Measurements from ENCODE around the gene PLEKHO2.

Gene PLEKHO2

DNA sequence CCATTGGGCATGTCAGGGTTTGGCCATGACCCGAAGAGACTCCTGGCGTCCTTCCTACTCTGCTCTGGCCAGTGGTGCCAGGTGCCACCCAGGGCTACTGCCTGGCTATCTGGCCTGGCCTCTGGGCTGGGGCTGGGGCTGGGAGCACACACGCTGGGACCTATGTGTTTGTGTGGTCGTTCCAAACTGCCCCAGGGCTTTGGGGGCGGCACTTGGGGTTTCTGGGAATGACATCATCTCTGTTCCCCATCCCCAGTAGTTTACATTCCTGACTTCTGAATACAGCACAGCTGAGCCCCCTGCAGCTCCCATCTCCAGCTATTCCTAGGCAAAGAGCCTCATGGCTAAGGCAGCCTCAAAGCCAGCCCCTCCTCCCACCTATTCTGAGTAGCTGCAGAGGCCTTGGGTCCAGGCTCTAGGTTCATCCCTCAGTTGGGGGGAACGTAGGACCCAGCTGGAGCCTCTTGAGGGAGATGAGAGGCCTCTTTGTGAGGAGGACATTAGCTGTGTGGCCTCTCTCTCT, 24.3 kb downstream of the PLEKHO2 start:
- no peak overlapping the region for H3K4me2 ChIP-seq (ENCODE audit: low read depth, low read length, poor library complexity, severe bottlenecking)
- no peak overlapping the region for H3K9ac ChIP-seq (ENCODE audit: low read length)

GRCh38 chr15:64869501-64869900, 27.8 kb downstream of the PLEKHO2 start:
- Histone ChIP-seq H3K79me2 (ENCODE audit: insufficient read depth, low read length) (no peaks in the 10 kb centered on the region), H3K9ac (ENCODE audit: low read length) (no peak overlapping the region), H3K27ac (ENCODE audit: low read depth, low read length) (no peak overlapping the region), H3F3A (ENCODE audit: insufficient read depth) (no peaks in the 10 kb centered on the region), H3K4me2 (ENCODE audit: low read depth, low read length, poor library complexity, severe bottlenecking) (no peak overlapping the region), H3K9me3 (ENCODE audit: insufficient read depth, low read length) (no peaks in the 10 kb centered on the region), H3K4me3 (ENCODE audit: insufficient read depth, low read length, poor library complexity, severe bottlenecking) (no peak overlapping the region), H3K9me2 (replicated peaks; ENCODE audit: insufficient read depth, low read length) (no peaks in the 10 kb centered on the region), H2AFZ (ENCODE audit: low read depth, low read length, severe bottlenecking) (no peak overlapping the region), H3K36me3 (ENCODE audit: low read length) (no peaks in the 10 kb centered on the region), H3K27me3 (ENCODE audit: low read length) (no peaks in the 10 kb centered on the region), H4K20me1 (ENCODE audit: low read depth, low read length) (no peaks in the 10 kb centered on the region)
- TF ChIP-seq CTCF (IDR thresholded peaks at IDR 0.05; ENCODE audit: insufficient read depth, low read length, poor library complexity, severe bottlenecking) (no peak), EZH2phosphoT487 (conservative IDR thresholded peaks at IDR 0.05; ENCODE audit: low read length) (no peak)

More for the DNA sequence above, 24.3 kb downstream of the PLEKHO2 start:
- Histone ChIP-seq H3K27ac (ENCODE audit: low read depth, low read length) (no peak overlapping the region), H4K20me1 (ENCODE audit: low read depth, low read length) (no peaks in the 10 kb centered on the region), H3K27me3 (ENCODE audit: low read length) (no peaks in the 10 kb centered on the region), H3K4me3 (ENCODE audit: insufficient read depth, low read length, poor library complexity, severe bottlenecking) (no peak overlapping the region), H3K9me2 (replicated peaks; ENCODE audit: insufficient read depth, low read length) (no peaks in the 10 kb centered on the region), H3K36me3 (ENCODE audit: low read length) (no peaks in the 10 kb centered on the region), H3K9me3 (ENCODE audit: insufficient read depth, low read length) (no peaks in the 10 kb centered on the region), H2AFZ (ENCODE audit: low read depth, low read length, severe bottlenecking) (no peak overlapping the region), H3K79me2 (ENCODE audit: insufficient read depth, low read length) (no peaks in the 10 kb centered on the region), H3F3A (ENCODE audit: insufficient read depth) (no peaks in the 10 kb centered on the region)
- no peak for TF ChIP-seq EZH2phosphoT487 (conservative IDR thresholded peaks at IDR 0.05; ENCODE audit: low read length)
- TF ChIP-seq CTCF (IDR thresholded peaks at IDR 0.05; ENCODE audit: insufficient read depth, low read length, poor library complexity, severe bottlenecking) = no peak

DNA sequence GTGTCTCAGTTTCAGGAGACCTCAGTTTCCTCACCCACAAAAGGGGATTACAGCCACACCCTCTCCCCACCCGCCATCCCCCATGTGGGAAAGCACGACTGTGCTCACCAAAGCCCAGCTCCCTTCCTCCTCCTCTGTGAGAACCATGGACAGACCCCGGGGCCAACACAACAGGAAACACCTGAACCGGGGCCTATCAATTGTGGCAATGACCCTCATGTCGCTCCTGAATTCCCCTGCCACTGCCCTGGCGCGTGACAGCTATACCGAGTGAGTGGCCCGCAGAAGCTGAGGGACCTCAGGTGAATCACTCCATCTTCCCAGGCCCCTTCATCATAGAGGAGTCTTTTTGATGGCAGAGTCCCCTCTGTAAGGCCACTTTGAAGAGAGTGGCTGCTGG, 28.6 kb downstream of the PLEKHO2 start:
- H4K20me1 ChIP-seq (ENCODE audit: low read depth, low read length) = no peaks in the 10 kb centered on the region
- TF ChIP-seq EZH2phosphoT487 (conservative IDR thresholded peaks at IDR 0.05; ENCODE audit: low read length) = no peak
- TF ChIP-seq CTCF (IDR thresholded peaks at IDR 0.05; ENCODE audit: insufficient read depth, low read length, poor library complexity, severe bottlenecking) = no peak
- no peak overlapping the region for H3K4me3 ChIP-seq (ENCODE audit: insufficient read depth, low read length, poor library complexity, severe bottlenecking)
- no peaks in the 10 kb centered on the region for H3K9me2 ChIP-seq (replicated peaks; ENCODE audit: insufficient read depth, low read length)
- H3F3A ChIP-seq (ENCODE audit: insufficient read depth) = no peaks in the 10 kb centered on the region
- no peaks in the 10 kb centered on the region for H3K36me3 ChIP-seq (ENCODE audit: low read length)
- H3K9me3 ChIP-seq (ENCODE audit: insufficient read depth, low read length) = no peaks in the 10 kb centered on the region
- H3K27ac ChIP-seq (ENCODE audit: low read depth, low read length) = no peak overlapping the region
- no peaks in the 10 kb centered on the region for H3K79me2 ChIP-seq (ENCODE audit: insufficient read depth, low read length)
- H2AFZ ChIP-seq (ENCODE audit: low read depth, low read length, severe bottlenecking) = no peak overlapping the region
- H3K9ac ChIP-seq (ENCODE audit: low read length) = no peak overlapping the region
- H3K27me3 ChIP-seq (ENCODE audit: low read length) = no peaks in the 10 kb centered on the region
- H3K4me2 ChIP-seq (ENCODE audit: low read depth, low read length, poor library complexity, severe bottlenecking) = no peak overlapping the region
